NCI-H82 (cell line): ENCODE data around the gene DYNLT3.

Experiments used
- DNase-seq: peaks from one replicate; lab custom pipeline; 2025; lab: John Stamatoyannopoulos, UW

DYNLT3 gene

GRCh38 chrX:37840931-37841330, 6.4 kb downstream of the DYNLT3 start:
- no peak for DNase-seq

- DNase-seq: peak; percentile 18
Measured at GRCh38 chrX:37834937-37835336, 12.4 kb downstream of the DYNLT3 start.

GRCh38 chrX:37830371-37830770, 17.0 kb downstream of the DYNLT3 start:
- DNase-seq: no peak

DNA sequence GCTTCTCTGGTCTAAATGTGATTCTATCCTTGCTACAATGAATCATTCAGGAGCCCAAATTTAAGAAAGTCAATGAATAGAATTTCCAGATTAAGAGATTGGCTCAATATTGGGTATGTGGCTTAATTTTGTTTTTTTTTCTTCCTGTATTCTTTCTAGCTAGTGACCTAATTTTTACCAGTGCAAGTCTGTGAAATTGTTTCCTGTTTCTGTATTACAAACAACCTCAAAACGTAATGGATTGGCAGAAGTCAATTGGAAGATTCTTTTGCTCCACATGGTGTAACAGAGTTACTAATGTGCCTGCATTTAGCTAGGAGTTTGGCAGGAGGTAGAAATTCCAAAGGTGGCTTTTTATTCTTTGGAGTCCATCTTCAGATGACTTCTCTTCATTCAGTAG, 17.6 kb downstream of the DYNLT3 start:
- no peak for DNase-seq

GRCh38 chrX:37825215-37825842, 22.0 kb downstream of the DYNLT3 start:
- DNase-seq: peak; percentile 56

DNA sequence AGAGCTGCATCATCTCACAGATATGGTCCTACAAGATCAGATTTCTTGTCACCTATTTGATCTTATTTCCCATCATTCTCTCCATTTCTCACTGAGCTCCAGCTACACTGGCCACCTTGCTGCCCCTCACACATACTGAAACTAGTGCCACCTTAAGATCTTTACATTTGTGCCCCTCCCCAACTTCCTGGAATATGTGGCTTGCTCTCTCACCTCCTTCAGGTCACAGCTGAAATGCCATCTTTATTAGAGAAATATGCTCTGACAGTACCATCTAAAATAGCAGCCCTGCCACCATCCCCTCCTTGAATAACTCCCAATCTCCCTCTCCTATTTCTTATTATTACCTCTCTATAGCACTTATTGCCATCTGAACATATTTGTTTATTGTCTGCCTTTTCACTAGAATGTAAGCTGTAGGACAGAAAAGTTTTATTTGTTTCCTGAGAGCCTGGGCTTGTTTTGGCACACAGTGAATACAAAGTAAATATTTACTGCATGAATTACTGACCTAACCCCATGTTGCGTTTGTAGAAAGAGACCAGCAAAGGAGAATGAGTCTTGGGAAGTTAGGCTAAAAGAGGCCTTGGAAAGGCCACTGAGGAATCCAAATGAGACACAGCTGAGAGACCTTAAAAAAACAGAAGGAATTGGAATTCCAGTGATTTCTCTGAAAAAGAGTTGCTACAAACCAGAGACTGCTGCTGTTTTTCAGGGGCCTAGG, 22.7 kb downstream of the DYNLT3 start:
- DNase-seq: no peak

DNA sequence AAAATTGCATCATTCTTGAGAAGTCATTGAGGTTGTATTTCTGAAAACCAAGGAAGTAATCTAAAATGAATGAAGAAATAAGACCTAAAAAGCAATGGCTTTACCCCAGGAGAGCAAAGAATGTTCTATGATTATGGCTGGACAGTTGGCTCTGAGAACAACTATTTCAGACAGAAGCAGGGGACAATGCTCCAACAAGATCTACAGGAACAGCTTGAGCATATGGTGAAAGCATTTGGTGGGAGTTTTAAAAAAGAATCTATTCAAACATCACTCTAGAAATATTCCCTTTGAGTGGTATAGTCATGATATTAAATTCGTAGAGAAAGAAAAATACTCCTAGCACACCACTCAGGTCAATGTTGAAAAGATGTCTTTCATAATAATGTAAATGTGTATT, 26.7 kb downstream of the DYNLT3 start:
- no peak for DNase-seq

- DNase-seq: no peak
Measured at GRCh38 chrX:37818031-37818430, 29.3 kb downstream of the DYNLT3 start.

DNA sequence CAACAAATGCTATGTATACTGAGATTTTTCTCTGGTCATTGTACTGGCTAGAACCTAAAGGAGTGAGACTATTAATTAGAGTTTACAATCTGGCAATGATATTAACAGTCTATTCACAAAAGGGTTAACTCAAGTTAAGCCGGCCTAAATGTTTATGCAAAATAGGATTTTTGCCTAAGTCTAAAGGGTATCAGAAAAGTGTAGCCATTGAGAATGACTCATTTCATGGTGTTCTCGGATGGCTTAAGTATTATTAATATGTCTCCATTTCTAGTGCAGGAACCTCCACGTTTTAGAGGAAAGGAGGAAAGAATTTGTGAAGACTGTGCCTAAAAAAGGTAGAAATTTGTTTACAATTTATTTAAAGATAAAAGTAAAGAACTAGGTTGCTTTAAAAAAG, 29.8 kb downstream of the DYNLT3 start:
- DNase-seq: no peak

- DNase-seq: no peak
Measured at GRCh38 chrX:37817176-37817575, 30.2 kb downstream of the DYNLT3 start.

DNA sequence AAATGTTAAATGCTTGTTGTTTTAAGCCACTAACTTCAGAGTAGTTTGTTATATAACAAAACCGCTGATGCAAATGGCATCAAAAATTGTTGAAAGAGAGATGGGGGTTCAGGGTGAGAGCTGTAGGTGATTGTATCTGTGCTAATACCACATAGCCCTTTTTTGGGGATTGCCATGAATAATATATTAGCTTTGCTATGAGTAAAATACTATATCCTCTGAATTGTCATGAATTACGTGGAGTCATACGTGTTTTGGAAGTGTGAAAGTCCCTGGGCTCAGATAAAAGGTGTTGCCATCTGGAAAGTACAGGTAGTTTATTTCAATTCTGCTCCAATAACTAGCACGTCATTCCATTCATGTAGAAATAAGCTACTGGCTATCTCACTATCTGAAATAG, 30.6 kb downstream of the DYNLT3 start:
- no peak for DNase-seq

GRCh38 chrX:37815366-37815765, 32.0 kb downstream of the DYNLT3 start:
- no peak for DNase-seq

DNA sequence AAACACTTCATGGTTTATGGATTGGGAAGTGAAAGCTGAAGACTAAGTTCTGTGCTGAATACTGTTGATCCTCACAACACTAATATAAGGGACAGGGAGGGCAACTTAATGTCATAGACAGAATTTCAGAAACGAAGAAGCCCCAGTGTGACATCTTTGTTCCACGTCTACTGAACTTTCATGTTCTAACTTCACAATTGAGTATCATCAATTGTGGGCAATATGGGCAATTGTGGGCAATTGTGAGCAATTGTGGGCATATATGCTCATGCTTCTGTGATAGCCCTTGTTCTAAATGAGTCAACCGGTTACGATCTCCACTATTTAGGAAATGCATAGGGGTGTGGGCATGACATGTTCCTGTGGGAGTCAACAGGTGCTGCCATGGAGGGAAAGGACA, 33.8 kb downstream of the DYNLT3 start:
- DNase-seq: no peak

DNA sequence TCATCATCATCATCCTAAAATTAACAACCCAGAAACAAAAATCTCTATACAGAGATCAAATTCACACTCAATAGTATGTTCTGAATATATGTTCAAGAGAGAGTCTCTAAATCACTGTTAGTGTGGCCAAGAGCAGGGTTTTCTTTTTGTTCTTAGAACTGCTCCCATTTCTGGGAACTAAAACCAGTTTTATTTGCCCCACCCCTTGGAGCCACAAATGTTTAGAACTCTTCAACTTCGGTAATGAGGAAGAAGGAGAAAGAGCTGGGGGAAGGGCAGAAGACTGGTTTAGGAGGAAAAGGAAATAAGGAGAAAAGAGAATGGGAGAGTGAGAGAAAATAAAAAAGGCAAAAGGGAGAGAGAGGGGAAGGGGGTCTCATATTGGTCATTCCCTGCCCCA, 35.3 kb downstream of the DYNLT3 start:
- no peak for DNase-seq

- DNase-seq: no peak
Measured at GRCh38 chrX:37809970-37810369, 37.4 kb downstream of the DYNLT3 start.

- no peak for DNase-seq
Measured at GRCh38 chrX:37803057-37803456, 44.3 kb downstream of the DYNLT3 start.

DNA sequence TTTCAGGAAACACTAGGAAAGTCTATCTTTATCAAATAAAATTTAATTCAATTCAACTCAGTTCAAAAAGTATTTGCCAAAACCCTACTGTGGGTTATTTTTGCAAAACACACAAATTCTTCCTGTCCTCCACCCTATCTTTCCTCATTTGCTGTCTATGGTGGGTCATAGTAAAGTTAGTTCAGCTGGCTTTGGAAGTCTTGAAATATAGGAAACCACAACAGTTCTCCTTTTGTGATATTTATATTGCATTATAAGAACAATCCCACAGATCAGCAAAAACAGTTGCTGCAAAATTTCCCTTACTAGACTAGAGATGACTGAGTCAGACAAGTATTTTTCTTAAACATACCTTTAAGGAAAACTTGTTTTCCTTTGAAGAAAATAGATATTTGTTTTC, 45.3 kb downstream of the DYNLT3 start:
- DNase-seq: no peak

DNA sequence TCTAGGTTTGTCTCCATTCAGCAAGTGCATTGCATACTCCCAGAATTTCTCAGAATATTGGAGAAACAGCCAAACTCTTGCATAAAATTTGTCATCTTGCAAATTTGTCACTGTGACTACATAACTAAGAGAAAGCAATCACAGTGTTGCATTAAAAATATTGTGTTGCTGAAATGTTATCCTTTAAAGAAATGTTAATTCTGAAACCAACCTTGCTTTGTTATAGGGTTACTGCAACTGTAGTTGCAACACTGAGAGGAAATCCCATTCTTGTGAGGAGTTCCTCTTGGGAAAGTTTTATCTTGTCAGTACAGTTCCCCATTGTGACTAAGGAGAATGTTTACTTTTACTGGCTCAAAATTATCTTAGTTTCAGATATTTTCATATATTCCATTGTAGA, 46.7 kb downstream of the DYNLT3 start:
- no peak for DNase-seq

DNA sequence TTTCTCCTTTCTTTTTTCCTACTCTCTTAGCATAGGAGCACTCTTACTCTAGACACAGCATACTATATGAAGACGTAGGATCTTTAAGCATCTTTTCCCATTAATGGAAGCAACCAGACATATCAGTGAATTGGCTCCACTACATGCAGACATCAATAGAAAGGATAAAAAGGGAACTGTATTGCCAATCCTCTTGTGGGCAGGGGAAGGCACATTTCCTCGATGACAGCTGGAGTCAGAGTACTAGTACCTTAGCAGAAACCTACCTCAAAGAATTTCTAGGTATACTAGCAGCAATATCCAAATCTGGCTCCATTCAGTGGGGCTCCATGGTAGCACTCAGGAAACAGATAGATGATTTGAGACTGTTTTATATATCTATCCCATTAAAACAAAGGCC, 47.4 kb downstream of the DYNLT3 start:
- no peak for DNase-seq

GRCh38 chrX:37796805-37797204, 50.6 kb downstream of the DYNLT3 start:
- DNase-seq: no peak

- DNase-seq: no peak
Measured at GRCh38 chrX:37796310-37796709, 51.1 kb downstream of the DYNLT3 start.
